Fibroblast of villous mesenchyme (primary cell): Measurements from ENCODE around the gene PAK6. TPM values are rescaled to one million over a fixed set of nuclear protein-coding genes. Genes with fewer than 3 reads are reported as not detected.

Source experiments
- DNase-seq: peaks from one replicate; pipeline ENCODE4 v3.0.0-alpha.2; 2010; ENCODE audit warnings: low read depth
- H3K4me3 ChIP-seq: 2 replicates; pipeline ENCODE4 v1.5.1; 2011; ENCODE audit warnings: low read depth, mild to moderate bottlenecking, low read length
- total RNA-seq: library from RNA; depleted of rRNA; stranded (reverse); fragments of >200 nt; gene quantifications from 2 replicates; pipeline ENCODE4 v1.2.3, GENCODE V29; 2012
- TF ChIP-seq, protein P1 (sequence below): IDR thresholded peaks from 2 replicates; pipeline ENCODE4 v1.5.1; 2012; ENCODE audit warnings: low read depth, mild to moderate bottlenecking, low read length; ENCODE audit not compliant: insufficient read depth

Gene PAK6
- total RNA-seq, 1 donor: under 0.01 TPM

GRCh38 chr15:40302288-40302886 is 63.5 kb downstream of the PAK6 start:
- no peak for DNase-seq
- no peak overlapping the region for H3K4me3 ChIP-seq
- TF ChIP-seq, protein P1, sequence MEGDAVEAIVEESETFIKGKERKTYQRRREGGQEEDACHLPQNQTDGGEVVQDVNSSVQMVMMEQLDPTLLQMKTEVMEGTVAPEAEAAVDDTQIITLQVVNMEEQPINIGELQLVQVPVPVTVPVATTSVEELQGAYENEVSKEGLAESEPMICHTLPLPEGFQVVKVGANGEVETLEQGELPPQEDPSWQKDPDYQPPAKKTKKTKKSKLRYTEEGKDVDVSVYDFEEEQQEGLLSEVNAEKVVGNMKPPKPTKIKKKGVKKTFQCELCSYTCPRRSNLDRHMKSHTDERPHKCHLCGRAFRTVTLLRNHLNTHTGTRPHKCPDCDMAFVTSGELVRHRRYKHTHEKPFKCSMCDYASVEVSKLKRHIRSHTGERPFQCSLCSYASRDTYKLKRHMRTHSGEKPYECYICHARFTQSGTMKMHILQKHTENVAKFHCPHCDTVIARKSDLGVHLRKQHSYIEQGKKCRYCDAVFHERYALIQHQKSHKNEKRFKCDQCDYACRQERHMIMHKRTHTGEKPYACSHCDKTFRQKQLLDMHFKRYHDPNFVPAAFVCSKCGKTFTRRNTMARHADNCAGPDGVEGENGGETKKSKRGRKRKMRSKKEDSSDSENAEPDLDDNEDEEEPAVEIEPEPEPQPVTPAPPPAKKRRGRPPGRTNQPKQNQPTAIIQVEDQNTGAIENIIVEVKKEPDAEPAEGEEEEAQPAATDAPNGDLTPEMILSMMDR: no peak

- H3K4me3 ChIP-seq: no peak overlapping the region
- DNase-seq: no peak
- TF ChIP-seq, protein P1: no peak
Observed at GRCh38 chr15:40302981-40303380, 64.1 kb downstream of the PAK6 start.

DNA sequence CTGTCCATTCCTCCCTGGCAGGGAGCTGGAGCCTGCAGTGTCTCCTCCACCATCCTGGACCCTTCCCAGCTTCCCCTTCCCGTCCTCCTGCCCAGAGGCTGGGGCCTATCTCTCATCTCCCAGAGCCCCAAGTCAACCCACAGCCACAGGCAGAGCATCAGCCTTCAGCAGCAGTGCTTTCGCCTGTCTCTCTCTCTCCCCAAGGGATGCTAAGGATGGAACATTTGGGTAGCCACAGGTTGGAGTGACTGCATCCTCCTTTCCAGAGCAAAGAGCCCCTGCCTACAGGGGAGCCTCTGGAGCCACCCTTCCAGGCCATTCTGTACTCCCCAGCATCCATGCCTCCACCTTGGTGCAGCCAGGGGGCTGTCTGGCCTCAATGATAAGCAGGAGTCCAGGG is 64.7 kb downstream of the PAK6 start:
- DNase-seq: no peak
- TF ChIP-seq, protein P1: no peak
- H3K4me3 ChIP-seq: no peak overlapping the region

- no peak overlapping the region for H3K4me3 ChIP-seq
- no peak for DNase-seq
- TF ChIP-seq, protein P1: no peak
Observed at GRCh38 chr15:40305281-40305680, 66.4 kb downstream of the PAK6 start.

DNA sequence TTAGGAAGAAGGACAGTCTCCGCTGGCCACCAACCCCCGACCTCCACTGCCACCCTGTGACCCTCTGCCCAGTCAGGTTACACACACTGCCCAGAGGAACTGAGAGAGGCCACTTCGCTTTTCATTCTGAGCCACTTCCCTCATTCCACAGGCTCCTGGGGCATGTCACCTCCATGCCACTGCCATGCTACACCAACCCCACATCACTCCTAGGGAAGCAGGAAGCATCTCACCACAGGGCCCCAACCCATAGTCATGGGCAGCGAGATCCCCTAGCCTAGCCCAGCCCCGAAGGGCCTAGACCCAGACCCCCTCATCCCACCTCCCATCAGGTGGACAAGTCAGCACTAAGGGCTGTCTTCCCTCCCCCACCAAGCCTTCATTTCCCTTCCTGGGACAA is 67.5 kb downstream of the PAK6 start:
- TF ChIP-seq, protein P1: no peak
- no peak for DNase-seq
- no peak overlapping the region for H3K4me3 ChIP-seq

- TF ChIP-seq, protein P1: no peak
- DNase-seq: no peak
- H3K4me3 ChIP-seq: no peak overlapping the region
Observed at GRCh38 chr15:40306908-40307307, 68.0 kb downstream of the PAK6 start.
